Smooth muscle cell (in vitro differentiated cells): ENCODE results near the gene RGL2. TPM values are rescaled to one million over a fixed set of nuclear protein-coding genes. Genes with fewer than 3 reads are reported as not detected.
A peak's percentile ranks its signal among the peaks of the same experiment; 100 is the strongest.

Source experiments
- DNase-seq: peaks from one replicate; lab custom pipeline; 2025; ENCODE audit not compliant: unreplicated experiment; lab: John Stamatoyannopoulos, UW
- H2AFZ ChIP-seq: fragments of 200-600 bp; sonication (generic); 2 replicates; pipeline ENCODE4 v1.6.0; 2016; ENCODE audit warnings: antibody characterized with exemption, low read depth, mild to moderate bottlenecking
- H3F3A ChIP-seq: fragments of 200-600 bp; sonication (generic); 2 replicates; pipeline ENCODE4 v1.6.0; 2017; ENCODE audit warnings: antibody characterized with exemption, low read depth
- H3K27ac ChIP-seq: fragments of 200-600 bp; sonication (generic); 2 replicates; pipeline ENCODE4 v1.5.1; 2016; ENCODE audit warnings: low read depth, mild to moderate bottlenecking
- H3K27me3 ChIP-seq: fragments of 200-600 bp; sonication (generic); 2 replicates; pipeline ENCODE4 v1.6.1; 2016; ENCODE audit warnings: low read depth, mild to moderate bottlenecking
- H3K36me3 ChIP-seq: fragments of 200-600 bp; sonication (generic); 2 replicates; pipeline ENCODE4 v1.5.1; 2016; ENCODE audit warnings: low read depth
- H3K4me1 ChIP-seq: fragments of 200-600 bp; sonication (generic); 2 replicates; pipeline ENCODE4 v1.5.1; 2016; ENCODE audit warnings: low read depth
- H3K4me2 ChIP-seq: fragments of 200-600 bp; sonication (generic); 2 replicates; pipeline ENCODE4 v1.6.0; 2016; ENCODE audit warnings: mild to moderate bottlenecking
- H3K4me3 ChIP-seq: fragments of 200-600 bp; sonication (generic); 2 replicates; pipeline ENCODE4 v1.5.1; 2016; ENCODE audit warnings: mild to moderate bottlenecking
- H3K79me2 ChIP-seq: fragments of 200-600 bp; sonication (generic); 2 replicates; pipeline ENCODE4 v1.6.0; 2016; ENCODE audit warnings: low read depth, mild to moderate bottlenecking
- H3K9ac ChIP-seq: fragments of 200-600 bp; sonication (generic); 2 replicates; pipeline ENCODE4 v1.6.0; 2016; ENCODE audit warnings: low read depth
- H3K9me3 ChIP-seq: fragments of 200-600 bp; sonication (generic); replicated peaks from 2 replicates; pipeline ENCODE4 v1.5.1; 2016; ENCODE audit warnings: low read depth
- H4K20me1 ChIP-seq: fragments of 200-600 bp; sonication (generic); 2 replicates; pipeline ENCODE4 v1.6.0; 2016; ENCODE audit warnings: low read depth
- WGBS: methylation state at CpG from one replicate; pipeline ENCODE4 v1.1.7; 2016; ENCODE audit warnings: low lambda C conversion rate; 5-methylcytosine and 5-hydroxymethylcytosine counted together
- microRNA-seq: library from miRNA; unstranded; fragments of <30 nt; microRNA quantifications from one replicate; pipeline ENCODE4, GENCODE V29; 2016; ENCODE audit warnings: borderline number of aligned reads
- polyA plus RNA-seq: library from polyadenylated mRNA; unstranded; fragments of >200 nt; fragmentation: Nextera tagmentation; extraction: Ambion mirVana; gene quantifications from 2 replicates; pipeline ENCODE4 v1.2.1, GENCODE V29; 2016
- total RNA-seq: library from RNA; depleted of rRNA; stranded (reverse); fragments of >200 nt; gene quantifications from 2 replicates; pipeline ENCODE4 v1.2.3, GENCODE V29; 2014
- TF ChIP-seq, protein P1 (sequence below): fragments of 200-600 bp; sonication (generic); IDR thresholded peaks from 2 replicates; pipeline ENCODE4 v1.5.1; 2017; ENCODE audit warnings: borderline replicate concordance, mild to moderate bottlenecking, antibody characterized with exemption; ENCODE audit not compliant: insufficient read depth, poor library complexity, severe bottlenecking

The RGL2 gene
- total and polyA plus RNA-seq, 2 experiments from 2014 or later = 21.8 to 58.7 TPM

DNA sequence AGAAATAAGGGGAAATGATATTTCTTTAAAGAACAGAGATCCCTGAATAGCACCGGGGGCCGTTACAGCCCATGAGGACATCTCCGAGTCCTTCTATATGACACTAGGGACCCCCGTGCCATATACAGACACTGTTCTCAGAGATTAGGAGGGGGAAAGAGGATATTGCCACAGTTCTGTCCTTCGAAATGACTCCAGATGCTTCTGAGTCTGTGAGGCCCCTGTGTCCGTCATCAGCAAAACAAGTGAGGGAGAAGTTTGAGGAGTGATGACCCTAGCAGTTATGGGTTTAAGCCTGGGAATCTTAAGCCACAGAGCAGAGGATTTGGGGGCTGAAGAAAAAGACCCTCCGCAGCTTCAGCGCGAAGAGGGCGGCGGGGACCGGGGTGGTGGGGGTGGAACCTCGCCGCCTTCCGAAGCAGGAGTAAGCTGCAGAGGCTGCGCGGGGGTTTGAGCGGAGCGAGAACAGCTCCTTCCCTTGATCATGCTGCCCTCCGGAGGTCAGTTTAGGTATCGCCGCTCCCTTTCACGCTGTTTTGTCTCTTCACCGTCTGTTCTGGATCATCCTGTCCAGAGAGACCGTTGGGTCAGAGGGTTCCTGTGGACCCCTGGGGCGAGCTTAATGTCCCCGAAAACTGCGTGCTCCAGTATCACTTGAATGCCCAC lies 50.6 kb downstream of the RGL2 start:
- H3K4me3 ChIP-seq = peak overlapping the region; percentile 53
- peaks cover 5% of the 10 kb centered on the region for H3K27me3 ChIP-seq
- peak; percentile 78 for DNase-seq
- peak overlapping the region; percentile 57 for H3K27ac ChIP-seq
- H3K4me1 ChIP-seq = peaks cover 15% of the 10 kb centered on the region
- peak overlapping the region; percentile 56 for H3K9ac ChIP-seq
- H3K9me3 ChIP-seq = no peaks in the 10 kb centered on the region
- peak overlapping the region; percentile 75 for H2AFZ ChIP-seq
- no peaks in the 10 kb centered on the region for H3K79me2 ChIP-seq
- peak overlapping the region; percentile 90 for H3K4me2 ChIP-seq
- TF ChIP-seq, protein P1, sequence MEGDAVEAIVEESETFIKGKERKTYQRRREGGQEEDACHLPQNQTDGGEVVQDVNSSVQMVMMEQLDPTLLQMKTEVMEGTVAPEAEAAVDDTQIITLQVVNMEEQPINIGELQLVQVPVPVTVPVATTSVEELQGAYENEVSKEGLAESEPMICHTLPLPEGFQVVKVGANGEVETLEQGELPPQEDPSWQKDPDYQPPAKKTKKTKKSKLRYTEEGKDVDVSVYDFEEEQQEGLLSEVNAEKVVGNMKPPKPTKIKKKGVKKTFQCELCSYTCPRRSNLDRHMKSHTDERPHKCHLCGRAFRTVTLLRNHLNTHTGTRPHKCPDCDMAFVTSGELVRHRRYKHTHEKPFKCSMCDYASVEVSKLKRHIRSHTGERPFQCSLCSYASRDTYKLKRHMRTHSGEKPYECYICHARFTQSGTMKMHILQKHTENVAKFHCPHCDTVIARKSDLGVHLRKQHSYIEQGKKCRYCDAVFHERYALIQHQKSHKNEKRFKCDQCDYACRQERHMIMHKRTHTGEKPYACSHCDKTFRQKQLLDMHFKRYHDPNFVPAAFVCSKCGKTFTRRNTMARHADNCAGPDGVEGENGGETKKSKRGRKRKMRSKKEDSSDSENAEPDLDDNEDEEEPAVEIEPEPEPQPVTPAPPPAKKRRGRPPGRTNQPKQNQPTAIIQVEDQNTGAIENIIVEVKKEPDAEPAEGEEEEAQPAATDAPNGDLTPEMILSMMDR = peak; percentile 91
- no peaks in the 10 kb centered on the region for H3K36me3 ChIP-seq
- 7% methylated on average over 24 of the region's 28 CpGs for WGBS
- no peaks in the 10 kb centered on the region for H4K20me1 ChIP-seq
- H3F3A ChIP-seq = no peaks in the 10 kb centered on the region

DNA sequence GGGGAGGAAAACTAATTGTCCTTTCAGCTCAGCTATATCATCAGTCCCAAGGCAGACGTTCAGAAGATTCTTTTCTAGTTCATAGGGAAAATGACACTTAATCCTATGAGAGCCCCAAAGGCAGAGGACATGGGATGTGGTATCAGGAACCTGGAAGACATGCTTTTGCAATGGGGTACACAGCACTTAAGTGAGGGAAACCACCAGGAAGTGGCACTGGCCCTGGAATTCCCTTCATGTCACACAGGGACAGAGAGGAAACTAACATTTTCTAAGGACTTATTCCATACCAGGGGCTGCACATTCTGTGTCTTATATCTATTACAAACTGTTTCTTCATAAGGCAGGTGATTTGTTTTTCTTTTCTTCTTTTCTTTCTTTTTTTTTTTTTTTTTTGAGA lies 55.3 kb downstream of the RGL2 start:
- Histone ChIP-seq H4K20me1 (no peaks in the 10 kb centered on the region), H3K27ac (no peak overlapping the region), H3K9ac (no peak overlapping the region), H3K4me3 (no peak overlapping the region), H3K4me1 (peaks cover 2% of the 10 kb centered on the region), H3K36me3 (no peaks in the 10 kb centered on the region), H3K27me3 (peaks cover 16% of the 10 kb centered on the region), H3F3A (no peaks in the 10 kb centered on the region), H3K79me2 (no peaks in the 10 kb centered on the region), H3K9me3 (no peaks in the 10 kb centered on the region), H2AFZ (no peak overlapping the region), H3K4me2 (no peak overlapping the region)
- TF ChIP-seq, protein P1 = no peak
- WGBS = 65% methylated on average over 1 of the region's 1 CpG
- DNase-seq = no peak

DNA sequence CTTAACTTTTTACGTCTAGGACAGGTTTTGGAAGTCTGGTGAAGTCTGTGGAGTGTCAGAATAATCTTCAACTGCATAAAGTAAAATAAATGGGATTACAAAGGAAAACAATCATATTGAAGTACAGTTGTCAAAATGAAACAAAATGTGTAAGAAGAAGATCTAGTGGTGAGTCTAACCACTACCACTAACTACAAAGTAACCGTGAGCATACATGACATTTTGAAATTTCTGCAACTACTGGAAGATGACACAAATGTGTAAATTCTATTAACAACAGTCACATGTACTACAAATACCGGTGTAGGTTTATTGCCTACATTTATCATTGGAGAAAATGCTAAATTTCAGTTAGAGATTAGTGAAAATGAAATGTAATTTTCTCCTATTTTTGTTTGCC lies 56.8 kb downstream of the RGL2 start:
- Histone ChIP-seq H3F3A (no peaks in the 10 kb centered on the region), H3K27me3 (peaks cover 16% of the 10 kb centered on the region), H3K9ac (no peak overlapping the region), H3K4me1 (no peaks in the 10 kb centered on the region), H3K4me2 (no peak overlapping the region), H3K9me3 (no peaks in the 10 kb centered on the region), H3K27ac (no peak overlapping the region), H2AFZ (no peak overlapping the region), H3K79me2 (no peaks in the 10 kb centered on the region), H3K4me3 (no peak overlapping the region), H4K20me1 (no peaks in the 10 kb centered on the region), H3K36me3 (no peaks in the 10 kb centered on the region)
- WGBS = 66% methylated on average over 3 of the region's 3 CpGs
- no peak for DNase-seq
- TF ChIP-seq, protein P1 = no peak

Small RNAs within 50 kb of the gene (microRNA-seq; reads per million reads assigned to microRNA genes)
- gene MIR6834 (not detected), gene MIR6873 (not detected)

Other genes with a start within 250 kb of the RGL2 start
- gene HLA-DPA1, start 225.3 kb downstream of the RGL2 start, total RNA-seq = 1.1 and 1.6 TPM in 2 replicates
- 1.1 and 1.3 TPM in 2 replicates for gene HLA-DPA1, start 225.3 kb downstream of the RGL2 start, polyA plus RNA-seq
- gene HLA-DPB1, start 223.0 kb downstream of the RGL2 start, total RNA-seq = 10.8 and 14.8 TPM in 2 replicates
- gene HLA-DPB1, start 223.0 kb downstream of the RGL2 start, polyA plus RNA-seq = 19.4 and 20.3 TPM in 2 replicates
- 0.36 and 1.1 TPM in 2 replicates for gene COL11A2, start 106.5 kb downstream of the RGL2 start, total RNA-seq
- gene COL11A2, start 106.5 kb downstream of the RGL2 start, polyA plus RNA-seq = 1.2 and 1.5 TPM in 2 replicates
- 24.3 and 25.7 TPM in 2 replicates for gene RXRB, start 98.3 kb downstream of the RGL2 start, total RNA-seq
- 28.2 and 33.7 TPM in 2 replicates for gene RXRB, start 98.3 kb downstream of the RGL2 start, polyA plus RNA-seq
- 112 and 140 TPM in 2 replicates for gene SLC39A7, start 98.1 kb downstream of the RGL2 start, total RNA-seq
- 87.2 and 89.5 TPM in 2 replicates for gene SLC39A7, start 98.1 kb downstream of the RGL2 start, polyA plus RNA-seq
- 2.9 and 4.9 TPM in 2 replicates for gene HSD17B8, start 94.3 kb downstream of the RGL2 start, total RNA-seq
- 3.7 and 9.6 TPM in 2 replicates for gene HSD17B8, start 94.3 kb downstream of the RGL2 start, polyA plus RNA-seq
- gene RING1, start 90.4 kb downstream of the RGL2 start, total RNA-seq = 23.4 and 32.2 TPM in 2 replicates
- gene RING1, start 90.4 kb downstream of the RGL2 start, polyA plus RNA-seq = 31.6 and 35.1 TPM in 2 replicates
- gene VPS52, start 27.1 kb downstream of the RGL2 start, total RNA-seq = 23.1 and 34.7 TPM in 2 replicates
- gene VPS52, start 27.1 kb downstream of the RGL2 start, polyA plus RNA-seq = 22.6 and 37.0 TPM in 2 replicates
- gene RPS18, start 26.9 kb downstream of the RGL2 start, total RNA-seq = 2,939 and 3,261 TPM in 2 replicates
- 1,790 and 1,848 TPM in 2 replicates for gene RPS18, start 26.9 kb downstream of the RGL2 start, polyA plus RNA-seq
- 2.9 and 4.6 TPM in 2 replicates for gene B3GALT4, start 21.8 kb downstream of the RGL2 start, total RNA-seq
- 6.1 and 14.6 TPM in 2 replicates for gene B3GALT4, start 21.8 kb downstream of the RGL2 start, polyA plus RNA-seq
- 52.5 and 67.9 TPM in 2 replicates for gene WDR46, start 9.7 kb downstream of the RGL2 start, total RNA-seq
- 69.9 and 78.6 TPM in 2 replicates for gene WDR46, start 9.7 kb downstream of the RGL2 start, polyA plus RNA-seq
- gene PFDN6, start 9.3 kb downstream of the RGL2 start, total RNA-seq = 21.4 and 33.8 TPM in 2 replicates
- 23.1 and 24.0 TPM in 2 replicates for gene PFDN6, start 9.3 kb downstream of the RGL2 start, polyA plus RNA-seq
- 30.2 and 34.7 TPM in 2 replicates for gene TAPBP, start 15.1 kb upstream of the RGL2 start, total RNA-seq
- 75.9 and 81.6 TPM in 2 replicates for gene TAPBP, start 15.1 kb upstream of the RGL2 start, polyA plus RNA-seq
- 9.6 and 11.0 TPM in 2 replicates for gene ZBTB22, start 18.8 kb upstream of the RGL2 start, total RNA-seq
- 22.9 and 24.9 TPM in 2 replicates for gene ZBTB22, start 18.8 kb upstream of the RGL2 start, polyA plus RNA-seq
- 19.0 and 23.7 TPM in 2 replicates for gene DAXX, start 24.0 kb upstream of the RGL2 start, total RNA-seq
- gene DAXX, start 24.0 kb upstream of the RGL2 start, polyA plus RNA-seq = 38.3 and 51.3 TPM in 2 replicates
- 12.0 and 21.5 TPM in 2 replicates for gene KIFC1, start 92.9 kb upstream of the RGL2 start, total RNA-seq
- gene KIFC1, start 92.9 kb upstream of the RGL2 start, polyA plus RNA-seq = 2.9 and 8.8 TPM in 2 replicates
- 30.0 and 39.3 TPM in 2 replicates for gene PHF1, start 112.1 kb upstream of the RGL2 start, total RNA-seq
- gene PHF1, start 112.1 kb upstream of the RGL2 start, polyA plus RNA-seq = 36.9 and 52.2 TPM in 2 replicates
- 126 and 173 TPM in 2 replicates for gene CUTA, start 119.2 kb upstream of the RGL2 start, total RNA-seq
- 289 and 298 TPM in 2 replicates for gene CUTA, start 119.2 kb upstream of the RGL2 start, polyA plus RNA-seq
- gene SYNGAP1, start 121.1 kb upstream of the RGL2 start, total RNA-seq = 8.6 and 10.4 TPM in 2 replicates
- gene SYNGAP1, start 121.1 kb upstream of the RGL2 start, polyA plus RNA-seq = 1.9 and 7.9 TPM in 2 replicates
- 7.5 and 11.6 TPM in 2 replicates for gene ZBTB9, start 155.6 kb upstream of the RGL2 start, total RNA-seq
- 6.2 and 10.9 TPM in 2 replicates for gene ZBTB9, start 155.6 kb upstream of the RGL2 start, polyA plus RNA-seq